Activated CD4-positive, alpha-beta T cell treated with anti-CD3 and anti-CD28 coated beads, Interleukin-2, amount 50 U/mL, for 1 hour (primary cell): ENCODE measurements around the gene AMH.

Experiments used
- DNase-seq: peaks from one replicate; pipeline ENCODE4 v3.0.0-alpha.2; 2020

Gene AMH

DNA sequence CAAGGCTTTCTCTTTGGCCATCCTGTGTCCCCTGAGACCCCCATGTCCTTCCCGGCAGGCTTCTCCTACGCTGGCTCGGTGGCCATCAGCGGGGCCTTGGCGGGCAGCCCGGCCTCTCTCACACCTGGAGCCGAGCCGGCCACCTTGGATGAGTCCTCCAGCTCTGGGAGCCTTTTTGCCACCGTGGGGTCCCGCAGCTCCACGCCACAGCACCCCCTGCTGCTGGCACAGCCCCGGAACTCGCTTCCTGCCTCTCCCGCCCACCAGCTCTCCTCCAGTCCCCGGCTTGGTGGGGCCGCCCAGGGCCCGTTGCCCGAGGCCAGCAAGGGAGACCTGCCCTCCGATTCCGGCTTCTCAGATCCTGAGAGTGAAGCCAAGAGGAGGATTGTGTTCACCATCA lies 27.2 kb upstream of the AMH start:
- DNase-seq = no peak

DNA sequence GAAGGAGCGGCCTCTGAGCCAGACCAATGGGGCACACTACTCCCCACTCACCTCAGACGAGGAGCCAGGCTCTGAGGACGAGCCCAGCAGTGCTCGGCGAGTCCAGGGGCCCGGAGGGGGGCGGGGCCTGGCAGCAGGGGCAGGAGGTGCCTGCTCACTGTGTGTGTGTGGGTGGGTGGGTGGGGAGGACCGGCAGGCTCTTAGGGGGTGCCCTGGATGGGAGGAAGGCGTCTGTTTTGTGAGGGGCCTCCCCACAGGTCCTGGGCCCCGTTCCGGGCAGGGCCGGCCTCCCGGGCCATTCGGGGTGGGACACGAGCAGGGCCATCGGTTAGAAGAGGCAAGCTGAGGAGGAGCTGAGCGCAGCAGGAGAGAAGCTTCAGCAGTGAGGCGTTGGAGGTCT lies 25.7 kb upstream of the AMH start:
- no peak for DNase-seq

DNA sequence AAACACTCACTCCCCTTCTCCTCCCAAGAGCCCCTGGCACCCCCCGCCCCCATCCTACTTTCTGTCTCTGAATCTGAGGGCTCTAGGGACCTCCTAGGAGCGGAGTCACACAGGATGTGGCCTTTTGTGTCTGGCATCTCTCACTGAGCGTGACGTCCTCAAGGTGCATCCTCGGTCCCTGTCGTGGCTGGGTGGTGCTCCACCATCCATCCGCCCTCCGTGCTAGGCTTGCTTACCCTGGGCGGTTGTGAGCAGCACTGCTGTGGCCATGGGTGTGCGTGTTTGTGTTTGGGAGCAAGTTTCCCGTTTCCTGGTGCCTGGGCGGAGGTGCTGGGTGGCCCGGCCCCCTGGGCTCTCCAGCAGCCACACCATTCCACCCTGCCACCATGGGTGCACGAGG lies 25.2 kb upstream of the AMH start:
- DNase-seq = no peak

DNA sequence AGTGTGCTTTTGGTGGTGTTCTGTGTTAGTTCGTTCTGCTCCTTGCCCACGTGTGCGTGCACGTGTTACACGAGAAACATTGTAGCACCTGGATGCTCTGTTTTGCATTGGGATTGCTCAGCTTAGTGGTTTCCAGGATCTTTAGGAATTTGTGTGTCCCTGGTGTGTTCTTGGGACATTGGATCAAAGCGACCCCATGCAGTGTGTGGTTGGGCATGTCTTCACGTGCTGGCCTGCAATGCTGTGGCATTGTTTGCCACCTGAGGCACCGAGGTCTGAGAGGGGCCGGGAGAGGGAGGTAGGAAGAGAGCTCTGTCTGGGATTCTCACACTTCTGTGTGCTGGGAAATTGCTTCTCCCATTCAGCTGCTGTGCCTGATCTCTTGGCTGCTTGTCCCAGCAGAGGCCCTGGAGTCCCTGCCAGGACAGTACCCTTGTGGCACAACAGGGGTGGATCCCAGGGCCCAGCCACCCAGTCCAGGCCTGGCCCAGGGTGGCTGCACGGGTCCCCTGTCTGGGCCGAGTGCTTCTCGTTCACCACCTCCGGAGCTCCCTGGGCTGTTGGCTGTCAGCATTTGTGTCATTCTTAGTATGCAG lies 24.3 kb upstream of the AMH start:
- DNase-seq = no peak

DNA sequence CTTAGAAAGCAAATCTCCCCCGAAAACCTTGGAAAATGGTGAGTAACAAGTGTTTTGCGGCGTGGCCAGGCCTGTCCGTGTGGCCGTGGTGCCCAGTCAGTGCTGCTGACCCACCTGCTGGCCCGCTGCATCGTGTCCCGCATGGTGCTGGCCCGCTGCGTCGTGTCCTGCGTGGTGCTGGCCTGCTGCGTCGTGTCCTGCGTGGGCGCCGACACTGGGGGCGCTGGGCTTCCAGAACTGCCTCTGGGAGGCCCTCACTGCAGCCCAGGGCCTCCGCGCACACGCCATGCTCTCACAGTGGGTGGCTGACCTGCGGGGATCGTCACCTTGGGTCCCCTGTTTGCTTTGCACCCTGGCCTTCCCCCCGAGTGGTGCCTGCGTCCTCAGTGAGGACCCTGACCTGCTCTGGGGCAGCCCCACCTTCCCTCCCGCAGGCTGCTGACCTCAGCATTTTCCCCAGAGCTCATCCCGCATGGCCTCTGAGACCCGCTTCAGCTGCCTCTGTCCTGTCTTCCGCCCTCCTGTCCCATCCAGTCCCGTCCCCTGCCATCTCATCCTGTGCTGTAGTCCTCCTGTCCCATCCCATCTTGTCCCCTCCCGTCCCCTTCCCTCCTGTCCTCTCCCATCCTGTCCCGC lies 23.6 kb upstream of the AMH start:
- DNase-seq = no peak

DNA sequence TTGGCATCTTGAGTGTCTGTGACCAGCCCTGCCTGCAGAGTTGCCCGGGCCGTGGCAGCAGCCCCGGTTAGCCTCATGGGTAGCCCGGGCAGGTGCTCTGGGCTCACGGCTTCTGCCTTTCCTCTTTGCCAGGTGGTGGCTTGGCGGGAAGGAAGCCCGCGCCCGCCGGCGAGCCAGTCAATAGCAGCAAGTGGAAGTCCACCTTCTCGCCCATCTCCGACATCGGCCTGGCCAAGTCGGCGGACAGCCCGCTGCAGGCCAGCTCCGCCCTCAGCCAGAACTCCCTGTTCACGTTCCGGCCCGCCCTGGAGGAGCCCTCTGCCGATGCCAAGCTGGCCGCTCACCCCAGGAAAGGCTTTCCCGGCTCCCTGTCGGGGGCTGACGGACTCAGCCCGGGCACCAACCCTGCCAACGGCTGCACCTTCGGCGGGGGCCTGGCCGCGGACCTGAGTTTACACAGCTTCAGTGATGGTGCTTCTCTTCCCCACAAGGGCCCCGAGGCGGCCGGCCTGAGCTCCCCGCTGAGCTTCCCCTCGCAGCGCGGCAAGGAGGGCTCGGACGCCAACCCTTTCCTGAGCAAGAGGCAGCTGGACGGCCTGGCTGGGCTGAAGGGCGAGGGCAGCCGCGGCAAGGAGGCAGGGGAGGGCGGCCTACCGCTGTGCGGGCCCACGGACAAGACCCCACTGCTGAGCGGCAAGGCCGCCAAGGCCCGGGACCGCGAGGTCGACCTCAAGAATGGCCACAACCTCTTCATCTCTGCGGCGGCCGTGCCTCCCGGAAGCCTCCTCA lies 22.9 kb upstream of the AMH start:
- DNase-seq = no peak

DNA sequence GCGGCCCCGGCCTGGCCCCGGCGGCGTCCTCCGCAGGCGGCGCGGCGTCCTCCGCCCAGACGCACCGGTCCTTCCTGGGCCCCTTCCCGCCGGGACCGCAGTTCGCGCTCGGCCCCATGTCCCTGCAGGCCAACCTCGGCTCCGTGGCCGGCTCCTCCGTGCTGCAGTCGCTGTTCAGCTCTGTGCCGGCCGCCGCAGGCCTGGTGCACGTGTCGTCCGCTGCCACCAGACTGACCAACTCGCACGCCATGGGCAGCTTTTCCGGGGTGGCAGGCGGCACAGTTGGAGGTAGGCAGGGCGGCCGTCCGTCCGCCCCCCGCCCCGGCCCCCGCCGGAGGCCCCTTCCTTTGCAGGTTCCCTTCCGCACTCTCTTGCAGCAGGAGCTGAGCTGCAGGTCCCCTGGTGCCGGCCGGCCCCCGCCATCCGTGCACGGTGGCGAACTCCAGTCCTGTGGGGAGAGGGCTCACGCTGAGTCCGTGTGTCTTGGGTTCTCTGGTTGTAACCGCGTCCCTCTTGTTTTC lies 22.2 kb upstream of the AMH start:
- no peak for DNase-seq

DNA sequence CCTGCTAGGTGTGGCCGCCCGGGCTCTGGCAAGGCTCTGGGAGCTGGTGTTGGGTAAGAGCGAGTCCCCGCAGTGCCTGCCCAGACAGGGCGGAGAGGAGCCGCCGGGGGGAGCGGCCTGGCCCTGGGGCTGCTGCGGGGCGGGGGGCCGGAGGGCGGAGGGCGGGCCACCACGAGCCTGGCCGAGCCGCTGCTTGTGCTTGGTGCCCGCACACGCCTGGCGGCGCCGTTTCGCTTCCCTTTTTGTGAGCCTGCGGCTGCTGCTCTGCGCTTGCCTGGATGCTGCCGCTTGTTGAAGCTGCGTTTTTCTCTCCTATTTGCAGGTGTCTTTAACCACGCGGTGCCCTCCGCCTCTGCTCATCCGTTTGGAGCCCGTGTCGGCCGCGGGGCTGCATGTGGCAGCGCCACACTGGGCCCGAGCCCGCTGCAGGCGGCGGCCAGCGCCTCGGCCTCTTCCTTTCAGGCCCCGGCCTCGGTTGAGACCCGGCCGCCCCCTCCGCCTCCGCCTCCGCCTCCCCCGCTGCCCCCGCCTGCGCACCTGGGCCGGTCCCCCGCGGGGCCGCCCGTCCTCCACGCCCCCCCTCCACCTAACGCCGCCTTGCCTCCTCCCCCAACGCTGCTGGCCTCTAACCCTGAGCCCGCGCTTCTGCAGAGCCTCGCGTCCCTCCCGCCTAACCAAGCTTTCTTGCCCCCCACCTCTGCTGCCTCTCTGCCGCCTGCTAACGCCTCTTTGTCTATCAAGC lies 21.5 kb upstream of the AMH start:
- no peak for DNase-seq

DNA sequence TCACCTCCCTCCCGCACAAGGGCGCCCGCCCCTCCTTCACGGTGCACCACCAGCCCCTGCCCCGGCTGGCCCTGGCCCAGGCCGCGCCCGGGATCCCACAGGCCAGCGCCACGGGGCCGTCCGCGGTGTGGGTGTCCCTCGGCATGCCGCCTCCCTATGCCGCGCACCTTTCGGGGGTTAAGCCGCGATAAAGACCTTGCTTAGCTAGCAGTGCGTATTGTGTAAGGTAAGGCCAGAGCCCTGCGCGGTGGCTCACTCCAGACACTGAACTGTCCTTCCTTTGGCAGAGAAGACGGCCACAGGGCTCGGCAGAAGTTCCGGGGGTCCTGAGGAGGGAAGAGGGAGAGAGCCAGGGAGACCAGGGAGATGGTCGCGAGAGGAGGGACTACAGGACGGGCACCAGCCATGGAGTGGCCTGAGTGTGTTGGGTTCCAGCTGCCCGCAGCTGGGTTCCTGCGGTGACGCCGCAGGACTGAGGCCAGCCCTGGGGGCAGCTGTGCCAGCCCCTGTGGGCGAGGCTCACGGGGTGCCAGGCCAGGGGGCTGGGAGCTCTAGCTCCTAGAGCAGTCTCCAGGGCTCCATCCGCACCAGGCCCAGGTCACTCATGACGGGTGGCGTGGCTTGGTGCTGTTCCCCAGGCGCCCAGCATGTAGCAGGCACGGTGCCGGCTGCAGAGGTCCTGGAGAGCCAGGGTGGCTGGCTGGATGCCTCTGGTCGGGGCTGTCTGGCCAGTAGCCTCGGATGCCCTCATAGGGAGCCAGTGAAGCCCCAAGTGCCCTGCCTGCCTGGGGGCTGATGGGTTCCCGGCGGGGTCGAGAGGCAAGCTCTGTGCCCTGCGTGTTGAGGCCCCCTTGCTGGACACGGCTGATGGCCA lies 20.7 kb upstream of the AMH start:
- no peak for DNase-seq

DNA sequence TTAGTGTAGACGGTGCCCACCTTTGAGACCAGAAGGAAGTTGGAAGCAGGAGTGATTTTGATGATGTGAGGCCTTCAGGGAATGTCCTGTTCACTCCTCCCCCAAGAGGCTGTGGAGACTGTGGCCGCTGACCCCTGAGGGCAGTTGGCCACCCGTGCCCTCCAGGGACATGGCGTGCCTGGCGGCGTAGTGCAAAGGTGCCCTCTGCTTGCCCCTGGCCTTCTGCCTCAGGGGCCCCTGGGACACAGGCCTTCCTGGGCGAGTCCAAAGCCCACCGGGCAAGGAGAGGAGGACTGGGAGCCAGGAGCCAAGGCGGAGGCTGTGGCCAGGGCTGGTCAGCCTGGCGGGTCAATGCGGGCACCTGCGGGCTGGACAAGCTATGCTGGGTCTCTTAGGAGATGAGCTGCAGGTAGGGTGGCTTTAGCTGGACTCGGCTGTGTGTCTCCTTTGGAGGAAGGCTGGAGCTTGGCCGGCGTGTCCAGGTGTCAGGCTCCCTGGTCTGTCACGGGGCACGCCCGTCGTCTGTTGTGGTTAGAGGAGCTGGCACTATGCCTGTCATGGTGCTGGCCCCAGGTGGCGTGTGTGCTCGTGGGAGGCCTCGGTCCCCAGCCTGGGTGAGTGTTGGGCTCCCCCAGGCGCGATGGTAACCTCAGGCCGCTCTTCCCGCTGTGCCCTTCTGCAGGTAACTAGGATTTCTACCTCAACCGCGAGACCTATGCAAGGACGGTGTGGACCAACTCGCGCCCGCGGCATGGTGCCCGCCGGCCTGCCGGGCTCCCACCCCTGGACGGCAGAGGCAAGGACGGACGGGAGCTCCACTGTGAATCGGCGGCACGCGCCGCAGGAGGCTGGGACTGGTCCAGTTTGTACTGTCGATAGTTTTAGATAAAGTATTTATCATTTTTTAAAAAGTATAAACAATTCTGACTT lies 19.8 kb upstream of the AMH start:
- no peak for DNase-seq

DNA sequence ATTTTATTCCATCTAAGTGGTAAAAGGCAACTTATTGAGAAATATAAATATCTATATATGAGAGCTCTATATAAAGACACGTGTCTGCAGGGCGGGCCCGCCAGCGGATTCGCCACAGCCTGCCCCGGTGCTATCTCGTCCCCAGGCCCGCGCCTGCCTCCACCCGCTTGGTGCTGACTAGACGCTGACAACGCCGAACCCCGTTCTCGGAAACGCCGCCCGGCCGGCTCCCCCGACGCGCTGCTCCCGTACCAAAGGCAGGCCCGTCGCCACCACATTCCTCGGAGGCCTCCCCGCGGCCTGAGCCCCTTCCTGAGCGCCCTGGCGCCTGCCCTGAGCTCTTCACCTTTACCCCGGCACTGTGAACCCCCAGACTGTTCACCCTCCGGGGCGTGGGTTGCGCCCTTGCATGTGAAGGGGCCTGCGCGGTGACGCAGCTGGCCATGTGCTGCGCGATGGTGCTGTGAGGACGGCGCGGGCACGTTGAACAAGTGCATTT lies 19.0 kb upstream of the AMH start:
- DNase-seq = no peak

DNA sequence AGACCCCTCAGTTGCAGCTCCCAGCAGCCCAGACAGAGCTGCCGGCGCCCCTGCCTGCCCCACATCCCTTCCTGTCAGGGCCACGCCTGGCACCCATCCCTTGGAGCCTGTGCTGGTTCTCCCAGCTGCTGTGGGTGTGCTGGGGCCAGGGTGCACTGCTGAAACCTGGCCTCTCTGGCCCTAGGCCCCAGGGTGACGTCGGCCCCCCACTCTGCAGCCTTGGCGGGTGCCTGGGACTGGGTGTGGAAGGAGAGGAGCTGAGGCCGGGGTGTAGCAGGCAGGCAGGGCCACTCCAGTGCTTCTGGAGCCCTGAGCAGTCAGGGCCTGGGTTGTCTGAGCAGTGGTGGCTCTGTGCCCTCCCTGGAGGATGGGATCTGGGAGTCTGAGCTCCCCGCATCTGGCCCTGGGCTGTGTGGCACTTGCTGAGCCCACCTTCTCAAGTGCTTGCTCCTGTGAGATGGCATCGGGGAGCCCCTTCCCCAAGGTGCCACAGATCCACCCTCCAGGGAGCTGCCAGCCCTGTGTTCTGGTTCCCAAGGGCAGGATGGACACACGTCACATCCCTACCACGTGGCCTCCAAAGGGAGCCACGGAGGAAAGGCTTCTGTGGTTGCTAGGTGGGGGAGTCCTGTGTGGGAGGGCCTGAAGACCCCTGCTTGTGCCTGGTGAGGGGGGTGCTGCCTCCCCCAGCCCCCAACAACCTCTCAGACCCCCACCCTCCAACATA lies 18.2 kb upstream of the AMH start:
- no peak for DNase-seq

DNA sequence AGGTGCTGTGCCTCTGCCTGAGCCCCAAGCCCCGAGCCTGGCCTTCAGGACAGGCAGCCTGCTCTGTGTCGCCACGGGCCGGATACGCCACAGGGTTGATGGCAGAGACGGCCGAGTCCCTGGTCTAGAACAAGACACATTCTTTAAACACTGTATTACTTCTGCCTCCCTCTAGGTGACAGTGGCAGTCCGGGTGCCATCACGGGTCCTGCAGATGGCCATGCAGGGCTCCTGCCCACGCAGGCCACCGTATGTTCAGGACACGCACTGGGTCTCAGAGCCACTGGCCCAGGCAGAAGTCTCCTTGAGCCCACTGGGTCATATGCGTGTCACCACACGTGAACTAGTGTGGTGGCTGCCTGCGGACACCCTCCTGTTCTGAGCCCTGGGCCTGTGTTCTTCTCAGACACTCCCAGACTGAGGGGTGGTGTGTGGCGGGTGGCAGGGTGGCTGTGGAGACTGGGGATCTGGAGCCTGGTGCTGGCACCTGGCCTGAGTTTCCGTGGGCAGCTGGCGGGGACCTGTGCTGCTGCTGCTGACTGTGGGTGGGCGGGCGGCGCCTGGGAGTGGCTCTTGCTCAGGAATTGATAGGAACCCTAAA lies 17.4 kb upstream of the AMH start:
- no peak for DNase-seq

DNA sequence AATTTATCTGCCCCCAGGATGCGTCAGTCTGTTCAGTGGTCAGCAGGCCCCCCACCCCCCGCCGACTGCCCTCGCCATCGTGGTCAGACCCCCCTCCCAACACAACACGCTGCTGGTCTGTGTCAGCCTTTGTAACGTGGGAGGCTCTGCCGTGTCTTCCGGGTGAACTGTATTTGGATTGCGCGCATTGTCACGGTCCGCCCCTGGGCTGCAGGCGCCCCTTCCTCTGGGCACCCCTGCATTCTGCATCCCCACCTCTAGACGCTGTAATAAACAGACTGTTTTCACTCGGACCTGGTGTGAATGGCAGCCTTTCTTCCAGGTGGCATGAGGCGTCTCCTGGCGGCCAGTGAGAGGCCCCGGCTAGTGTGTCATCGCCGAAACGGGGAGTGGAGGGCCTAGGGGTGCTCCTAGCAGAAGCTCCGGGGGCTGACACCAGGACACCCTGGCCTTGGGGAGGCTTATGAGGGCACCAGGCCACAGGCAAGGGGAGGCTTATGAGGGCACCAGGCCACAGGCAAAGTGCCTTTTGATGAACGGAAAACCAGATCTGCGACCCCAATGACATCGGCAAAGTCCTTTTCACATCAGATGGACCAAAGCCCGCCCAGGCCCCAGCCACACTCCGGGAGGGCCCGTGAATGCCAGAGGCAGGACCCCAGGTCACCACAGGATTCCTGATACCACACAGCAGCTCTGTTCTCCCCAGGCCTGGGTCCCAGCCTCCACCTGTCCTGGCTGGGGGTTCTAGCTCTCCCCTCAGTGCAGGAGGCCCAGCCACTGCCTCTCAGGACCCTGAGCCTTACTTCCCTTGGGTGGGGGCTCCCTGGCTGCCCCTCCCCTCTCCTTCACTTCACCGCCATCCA lies 16.6 kb upstream of the AMH start:
- no peak for DNase-seq

DNA sequence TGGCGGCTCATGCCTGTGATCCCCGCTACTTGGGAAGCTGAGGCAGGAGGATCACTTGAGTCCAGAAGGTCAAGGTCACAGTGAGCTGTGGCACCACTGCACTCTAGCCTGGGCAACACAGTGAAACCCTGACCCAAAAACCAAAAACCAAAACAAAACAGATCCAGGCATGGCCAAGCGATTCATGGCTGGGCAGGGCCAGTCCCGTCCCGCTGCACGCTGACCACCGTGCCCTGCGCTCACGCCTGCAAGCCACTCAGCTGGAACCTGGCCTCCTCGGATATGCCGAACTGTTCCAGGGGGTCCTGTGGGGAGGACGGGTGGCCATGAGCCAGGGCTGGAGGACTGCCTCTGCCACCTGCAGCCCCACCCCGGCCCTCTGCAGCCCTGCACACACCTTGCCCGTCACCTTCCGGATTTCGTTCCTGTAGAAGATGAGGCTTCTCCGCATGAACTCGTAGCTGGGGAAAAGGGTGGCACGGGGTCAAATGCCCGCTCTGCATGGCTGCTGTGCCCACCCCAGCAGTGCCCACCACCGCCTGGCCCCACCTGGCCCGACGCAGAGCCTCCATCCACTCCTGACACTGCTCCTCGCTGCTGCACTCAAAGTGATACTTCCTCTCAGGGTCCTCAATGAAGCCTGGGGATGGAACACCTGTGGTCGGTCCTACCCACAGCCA lies 15.4 kb upstream of the AMH start:
- no peak for DNase-seq

DNA sequence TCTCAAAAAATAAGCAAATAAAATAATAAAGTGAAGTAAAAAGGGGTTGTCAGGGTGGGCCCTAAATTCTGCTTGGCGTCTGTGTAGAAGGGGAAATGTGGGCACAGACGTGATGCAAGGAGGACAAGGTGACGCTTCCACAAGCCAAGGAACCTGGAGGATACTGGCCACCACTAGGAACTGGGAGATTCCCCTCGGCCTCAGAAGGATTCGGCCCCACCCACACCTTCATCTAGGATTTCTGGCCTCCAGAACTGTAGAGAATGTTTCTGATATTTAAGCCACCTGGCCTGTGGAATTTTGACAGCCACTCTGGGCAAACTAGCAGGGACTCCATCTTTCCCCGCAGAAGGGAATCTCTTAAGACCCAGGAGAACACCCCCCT lies 14.1 kb upstream of the AMH start:
- no peak for DNase-seq

DNA sequence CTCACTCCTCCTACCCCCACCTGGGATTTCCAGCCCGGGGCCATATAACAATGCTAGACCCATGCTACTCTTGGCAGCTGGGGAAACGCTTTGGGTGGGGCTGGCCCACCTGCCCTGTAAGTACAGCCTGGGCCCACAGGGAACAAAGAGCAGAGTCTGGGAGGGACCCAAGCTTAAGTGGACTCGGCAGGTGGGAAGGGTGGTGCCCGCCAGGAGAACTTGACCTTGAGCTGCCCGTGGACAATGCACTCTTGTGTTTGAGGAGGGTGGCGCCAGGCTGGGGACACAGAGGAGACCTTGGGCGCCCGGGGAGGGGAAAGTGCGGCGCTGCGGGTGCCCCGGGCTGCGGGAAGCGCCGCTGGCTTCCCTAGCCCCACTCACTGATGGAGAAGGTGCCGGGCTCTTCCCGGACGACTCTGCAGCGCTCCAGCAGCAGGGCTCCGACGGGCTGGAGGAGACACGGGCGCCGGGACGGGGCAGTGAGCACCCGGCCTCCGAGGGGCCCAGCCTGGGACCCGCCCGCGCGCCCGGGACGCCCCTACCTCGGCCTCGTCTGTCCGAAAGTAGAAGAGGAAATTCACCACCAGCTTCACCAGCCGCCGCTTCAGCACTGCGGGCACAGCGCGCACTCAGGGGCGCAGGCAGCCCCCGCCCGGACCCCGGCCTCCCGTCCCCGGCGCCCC lies 13.6 kb upstream of the AMH start:
- DNase-seq = no peak

DNA sequence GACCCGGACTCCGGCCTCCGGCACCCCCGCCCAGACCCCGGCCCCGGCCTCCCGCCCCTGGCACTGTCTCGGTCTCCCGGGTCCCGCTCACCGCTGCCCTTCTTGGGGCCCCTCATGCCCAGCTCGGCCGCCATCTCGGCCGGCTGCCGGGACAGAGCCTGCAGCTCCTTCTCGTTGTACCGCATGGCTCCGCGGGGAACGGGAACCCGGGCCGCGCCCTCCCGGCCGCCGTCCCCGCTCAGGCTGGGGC lies 13.1 kb upstream of the AMH start:
- DNase-seq = no peak
